ENCODE data around the gene DNAH5.

DNAH5 gene

GRCh38 chr5:13941468-13941867, 3.0 kb downstream of the DNAH5 start:
- DNase-seq: no peak

GRCh38 chr5:13939638-13940037, 4.8 kb downstream of the DNAH5 start:
- DNase-seq: no peak

GRCh38 chr5:13934921-13935320, 9.6 kb downstream of the DNAH5 start:
- DNase-seq: no peak

GRCh38 chr5:13934125-13934524, 10.4 kb downstream of the DNAH5 start:
- no peak for DNase-seq

- DNase-seq: no peak
These were observed 11.9 kb downstream of the DNAH5 start for GRCh38 chr5:13932561-13932960.

GRCh38 chr5:13932011-13932410, 12.5 kb downstream of the DNAH5 start:
- no peak for DNase-seq

- no peak for DNase-seq
These were observed 13.8 kb downstream of the DNAH5 start for GRCh38 chr5:13930541-13931171.

GRCh38 chr5:13926731-13927130, 17.8 kb downstream of the DNAH5 start:
- DNase-seq: no peak

GRCh38 chr5:13921578-13921977, 22.9 kb downstream of the DNAH5 start:
- DNase-seq: no peak

- no peak for DNase-seq
These were observed 24.7 kb downstream of the DNAH5 start for GRCh38 chr5:13919786-13920185.

- no peak for DNase-seq
These were observed 25.4 kb downstream of the DNAH5 start for GRCh38 chr5:13919087-13919486.

- no peak for DNase-seq
These were observed 27.4 kb downstream of the DNAH5 start for GRCh38 chr5:13917061-13917460.

- no peak for DNase-seq
These were observed 30.5 kb downstream of the DNAH5 start for GRCh38 chr5:13913962-13914361.

GRCh38 chr5:13910637-13911288, 33.7 kb downstream of the DNAH5 start:
- DNase-seq: no peak

- DNase-seq: no peak
These were observed 34.3 kb downstream of the DNAH5 start for GRCh38 chr5:13910201-13910600.

- no peak for DNase-seq
These were observed 35.2 kb downstream of the DNAH5 start for GRCh38 chr5:13909271-13909670.

GRCh38 chr5:13898569-13898968, 45.9 kb downstream of the DNAH5 start:
- DNase-seq: no peak

- no peak for DNase-seq
These were observed 66.1 kb downstream of the DNAH5 start for GRCh38 chr5:13878357-13878756.

GRCh38 chr5:13866792-13867191, 77.7 kb downstream of the DNAH5 start:
- no peak for DNase-seq

GRCh38 chr5:13865312-13865711, 79.2 kb downstream of the DNAH5 start:
- DNase-seq: no peak

GRCh38 chr5:13860146-13860545, 84.3 kb downstream of the DNAH5 start:
- no peak for DNase-seq

- DNase-seq: no peak
These were observed 85.0 kb downstream of the DNAH5 start for GRCh38 chr5:13859270-13860065.

GRCh38 chr5:13843175-13843846, 101.2 kb downstream of the DNAH5 start:
- no peak for DNase-seq

- no peak for DNase-seq
These were observed 111.0 kb downstream of the DNAH5 start for GRCh38 chr5:13833440-13833839.
